ENCODE results near the gene DCBLD1.

DCBLD1 gene

DNA sequence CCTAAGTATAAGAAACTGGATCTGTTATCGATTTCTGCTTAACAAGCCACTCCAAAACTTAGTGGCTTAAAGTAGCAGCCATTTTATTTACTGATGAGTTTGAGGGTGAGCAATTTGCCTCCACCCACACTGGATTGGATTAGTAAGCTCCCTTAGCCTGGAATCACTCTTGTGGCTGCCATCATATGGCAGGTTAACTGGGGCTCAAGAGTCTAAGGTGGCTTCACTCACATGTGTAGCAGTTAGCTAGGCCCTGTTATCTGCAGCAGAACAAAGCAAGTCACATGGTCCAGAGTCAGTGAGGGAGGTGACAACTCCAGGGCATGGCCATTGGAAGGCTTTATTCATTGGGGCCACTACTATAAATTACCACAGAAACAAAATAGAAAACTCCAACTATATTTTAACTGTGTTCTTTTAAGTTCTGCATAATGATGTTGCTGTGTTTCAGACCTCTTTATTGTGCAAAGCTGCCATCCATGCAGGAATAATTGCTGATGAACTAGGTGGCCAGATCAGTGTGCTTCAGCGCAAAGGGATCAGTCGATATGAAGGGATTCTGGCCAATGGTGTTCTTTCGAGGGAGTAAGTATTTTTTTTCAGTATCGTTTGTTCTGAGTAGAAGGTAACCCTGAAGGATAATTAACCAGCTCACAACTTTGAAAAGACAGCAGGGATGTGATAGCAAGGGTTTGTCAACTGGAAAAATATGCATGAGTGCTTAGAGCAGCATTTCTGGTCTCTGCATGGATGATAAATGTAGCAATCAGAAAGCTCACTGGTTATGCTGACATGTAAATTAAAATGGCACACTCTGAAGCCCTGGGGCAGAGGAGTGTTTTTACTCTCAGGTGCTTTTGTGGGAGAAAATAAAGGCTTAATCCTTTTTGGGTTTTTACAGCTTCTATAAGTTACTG lies 49.6 kb downstream of the DCBLD1 start:
- no peak for DNase-seq

DNA sequence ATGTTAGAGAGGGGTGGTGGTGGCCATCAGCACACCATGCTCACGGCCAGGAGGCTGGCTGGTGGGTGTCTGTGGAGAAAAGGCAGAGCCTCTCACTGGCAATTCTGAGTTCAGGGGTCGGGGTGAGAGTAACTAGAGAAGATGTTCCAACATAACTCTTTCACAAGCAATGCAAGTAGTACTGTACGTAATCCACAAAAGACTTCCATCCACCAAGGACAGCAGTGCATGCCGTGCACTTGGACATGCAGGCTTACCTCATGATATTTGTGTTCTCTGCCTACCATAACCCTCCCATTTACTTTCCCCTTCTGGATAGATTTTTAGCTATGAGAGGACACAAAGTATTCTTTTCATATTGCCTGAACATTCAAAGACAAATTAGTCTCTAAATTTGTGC lies 51.3 kb downstream of the DCBLD1 start:
- no peak for DNase-seq

DNA sequence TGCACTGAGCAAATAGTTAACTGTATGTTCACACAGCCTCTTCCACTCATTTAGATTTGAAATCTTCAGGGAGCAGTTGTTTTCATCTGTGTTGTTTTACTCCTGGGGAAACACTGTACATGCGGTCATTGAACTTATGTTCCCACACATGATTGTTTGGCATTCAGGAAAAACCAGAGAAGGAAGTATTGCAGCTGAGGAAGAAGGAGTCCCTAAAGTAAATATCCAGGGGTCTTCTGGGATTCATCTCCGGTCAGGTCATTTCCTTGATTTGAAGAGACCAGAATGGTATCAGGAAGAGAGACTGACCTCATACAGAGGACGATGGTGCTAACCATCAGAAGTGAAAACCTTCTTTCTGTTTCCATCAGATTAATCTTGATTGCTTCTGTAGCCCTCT lies 52.5 kb downstream of the DCBLD1 start:
- no peak for DNase-seq

DNA sequence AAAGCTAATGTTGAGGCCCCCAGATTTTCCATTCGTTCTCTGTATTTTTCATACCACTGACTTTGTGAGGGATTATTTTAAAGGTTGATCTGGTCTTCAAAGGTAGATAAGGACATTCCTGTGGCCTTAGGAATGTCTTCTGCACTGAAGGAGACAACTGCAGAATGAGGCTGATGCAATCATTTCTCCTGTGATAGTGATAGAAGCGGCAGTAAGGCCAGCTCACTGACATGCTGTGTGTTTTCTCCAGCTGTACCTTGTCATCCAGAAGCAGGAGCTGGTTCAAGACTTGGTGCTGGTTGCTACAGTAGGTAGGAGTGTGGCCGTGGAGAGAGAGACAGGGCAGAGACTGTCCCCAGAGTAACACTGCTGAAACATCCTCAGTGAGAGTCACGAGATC lies 53.8 kb downstream of the DCBLD1 start:
- peak; percentile 52 for DNase-seq

DNA sequence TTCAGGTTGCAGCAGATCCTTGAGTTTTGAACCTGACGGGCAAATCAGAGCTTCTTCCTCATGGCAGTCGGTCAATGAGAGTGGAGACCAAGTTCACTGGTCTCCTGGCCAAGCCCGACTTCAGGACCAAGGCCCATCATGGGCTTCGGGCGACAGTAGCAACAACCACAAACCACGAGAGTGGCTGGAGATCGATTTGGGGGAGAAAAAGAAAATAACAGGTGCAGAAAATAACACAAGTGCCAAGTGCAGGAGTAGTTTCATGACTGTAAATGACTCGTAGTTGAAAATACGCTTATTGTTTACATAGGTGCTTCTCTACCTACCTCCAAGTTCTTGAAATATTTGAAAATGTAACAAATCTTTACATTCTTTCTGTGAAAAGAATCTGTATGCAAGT lies 56.1 kb downstream of the DCBLD1 start:
- DNase-seq, result no peak

DNA sequence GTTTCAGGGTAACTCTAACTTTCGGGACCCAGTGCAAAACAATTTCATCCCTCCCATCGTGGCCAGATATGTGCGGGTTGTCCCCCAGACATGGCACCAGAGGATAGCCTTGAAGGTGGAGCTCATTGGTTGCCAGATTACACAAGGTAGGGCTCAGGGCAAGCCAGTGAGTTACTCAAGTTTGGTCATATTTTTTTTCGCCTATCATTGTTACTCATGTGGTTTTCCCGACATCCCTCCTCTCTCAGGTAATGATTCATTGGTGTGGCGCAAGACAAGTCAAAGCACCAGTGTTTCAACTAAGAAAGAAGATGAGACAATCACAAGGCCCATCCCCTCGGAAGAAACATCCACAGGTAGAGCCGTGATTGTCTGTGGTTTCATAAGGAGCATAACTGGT lies 58.2 kb downstream of the DCBLD1 start:
- no peak for DNase-seq

DNA sequence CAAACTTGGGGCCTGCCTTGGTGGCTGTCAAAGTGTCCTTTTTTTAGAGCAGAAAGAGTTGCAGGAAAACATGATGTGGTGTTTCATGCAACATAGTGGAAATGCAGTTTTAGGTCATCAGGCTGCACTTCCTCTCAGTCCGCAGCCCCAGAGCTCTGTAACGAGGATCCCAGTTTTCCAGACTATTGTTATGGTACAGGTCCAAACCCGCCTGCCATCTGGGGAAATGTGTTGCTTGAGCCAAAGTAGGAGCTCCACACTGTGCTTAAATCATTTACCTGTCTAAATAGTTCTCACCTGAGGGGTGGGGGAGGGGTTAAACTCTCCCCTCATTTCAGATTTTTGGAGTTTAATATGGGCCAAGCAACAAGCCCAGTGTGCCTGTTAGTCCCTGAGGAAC lies 60.0 kb downstream of the DCBLD1 start:
- no peak for DNase-seq

DNA sequence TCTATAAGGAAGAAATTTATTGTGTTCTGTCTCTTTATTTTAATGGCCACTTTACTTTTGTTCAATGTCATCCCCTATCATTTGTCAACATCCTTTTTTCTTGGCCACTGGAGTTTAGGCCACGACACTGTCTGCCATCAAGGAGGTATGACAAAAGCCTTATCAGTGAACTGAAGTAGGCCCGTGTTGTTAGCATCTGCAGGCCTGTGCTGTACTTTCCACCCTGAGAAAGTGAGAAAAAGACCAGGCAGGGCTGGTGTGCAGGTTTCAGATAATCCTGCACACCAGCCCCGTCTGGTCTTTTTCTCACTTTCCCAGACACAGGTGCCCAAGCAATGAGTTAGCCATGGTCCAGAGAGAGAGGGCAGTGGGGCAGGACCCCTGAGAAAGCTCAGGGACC lies 62.2 kb downstream of the DCBLD1 start:
- DNase-seq, result no peak

DNA sequence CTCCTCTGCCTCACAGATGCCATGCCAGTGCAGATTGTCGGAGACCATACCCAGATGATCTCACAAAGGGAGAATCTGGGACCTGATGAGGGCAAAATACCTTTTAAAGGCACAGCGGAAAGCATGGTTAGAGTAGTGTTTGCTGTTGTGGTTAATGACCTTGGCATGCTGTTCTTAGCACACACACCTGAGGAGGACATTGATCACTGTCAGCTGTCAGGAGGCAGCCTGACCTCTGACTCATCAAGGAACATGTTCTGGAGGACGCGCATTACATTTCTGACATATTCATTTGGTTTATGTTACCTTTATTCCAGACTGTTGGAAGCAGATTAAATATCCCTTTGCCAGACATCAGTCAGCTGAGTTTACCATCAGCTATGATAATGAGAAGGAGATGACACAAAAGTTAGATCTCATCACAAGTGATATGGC lies 62.7 kb downstream of the DCBLD1 start:
- no peak for DNase-seq

DNA sequence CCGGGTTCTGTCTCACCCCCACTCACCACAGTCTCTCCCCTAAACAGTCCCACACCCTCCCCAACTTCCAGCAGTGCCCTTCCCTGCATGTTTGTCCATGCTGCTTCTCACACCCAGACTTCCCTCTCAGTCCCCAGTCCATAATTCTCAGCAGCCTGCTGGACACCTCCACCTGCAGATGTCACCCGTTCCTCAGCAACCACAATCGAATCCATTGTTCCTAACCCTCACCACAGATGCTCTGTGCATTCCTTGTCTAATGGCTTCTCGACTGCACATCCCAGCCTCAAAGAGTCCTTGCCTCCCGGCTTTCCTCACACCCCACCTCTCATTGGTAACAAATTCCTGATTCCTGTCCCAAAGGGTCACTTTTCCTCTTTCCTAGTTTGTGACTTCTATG lies 64.2 kb downstream of the DCBLD1 start:
- DNase-seq, result no peak

DNA sequence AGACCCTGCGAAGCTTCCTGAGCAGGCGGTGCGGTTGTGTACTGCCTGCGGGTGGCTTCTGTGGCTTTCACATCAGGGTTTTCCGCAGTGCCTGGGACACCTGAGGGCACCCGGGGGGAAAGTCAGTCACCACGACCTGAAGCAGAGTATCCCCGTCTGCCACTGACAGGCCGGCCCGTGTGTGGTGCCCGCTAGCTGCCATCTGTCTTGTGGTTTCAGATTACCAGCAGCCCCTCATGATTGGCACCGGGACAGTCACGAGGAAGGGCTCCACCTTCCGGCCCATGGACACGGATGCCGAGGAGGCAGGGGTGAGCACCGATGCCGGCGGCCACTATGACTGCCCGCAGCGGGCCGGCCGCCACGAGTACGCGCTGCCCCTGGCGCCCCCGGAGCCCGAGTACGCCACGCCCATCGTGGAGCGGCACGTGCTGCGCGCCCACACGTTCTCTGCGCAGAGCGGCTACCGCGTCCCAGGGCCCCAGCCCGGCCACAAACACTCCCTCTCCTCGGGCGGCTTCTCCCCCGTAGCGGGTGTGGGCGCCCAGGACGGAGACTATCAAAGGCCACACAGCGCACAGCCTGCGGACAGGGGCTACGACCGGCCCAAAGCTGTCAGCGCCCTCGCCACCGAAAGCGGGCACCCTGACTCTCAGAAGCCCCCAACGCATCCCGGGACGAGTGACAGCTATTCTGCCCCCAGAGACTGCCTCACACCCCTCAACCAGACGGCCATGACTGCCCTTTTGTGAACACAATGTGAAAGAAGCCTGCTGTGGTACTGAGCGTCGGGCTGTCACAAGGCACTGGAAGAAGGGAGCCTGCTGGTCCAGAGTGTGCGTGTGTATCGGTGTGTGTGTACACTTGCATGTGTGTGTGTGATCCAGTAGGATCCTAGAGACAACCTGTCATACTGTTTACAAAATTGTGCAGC lies 65.5 kb downstream of the DCBLD1 start:
- DNase-seq, result peak; percentile 31

DNA sequence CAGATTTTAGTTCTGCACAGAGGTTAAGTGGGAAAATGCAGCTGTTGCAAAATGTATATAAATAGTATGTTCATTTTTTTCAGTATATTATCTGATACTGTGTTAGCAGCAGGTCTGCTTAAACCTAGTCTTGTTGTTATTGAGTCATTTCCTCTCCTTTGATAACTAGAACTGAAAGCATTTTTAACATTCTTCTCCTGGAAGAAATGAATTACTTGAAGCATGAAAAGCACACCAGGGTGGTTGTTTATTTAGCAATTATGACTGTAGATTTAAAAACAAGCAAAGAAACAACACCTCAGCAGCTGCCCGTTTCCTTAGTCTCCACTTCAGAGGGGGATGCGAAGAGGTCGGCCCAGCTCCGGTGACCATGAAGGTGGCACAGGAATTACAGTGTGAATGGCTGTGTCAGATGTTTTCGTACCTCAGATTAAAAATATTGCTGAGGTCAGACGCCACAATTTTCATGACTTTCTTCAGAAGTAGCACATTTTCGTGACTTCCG lies 66.4 kb downstream of the DCBLD1 start:
- peak; percentile 67 for DNase-seq

DNA sequence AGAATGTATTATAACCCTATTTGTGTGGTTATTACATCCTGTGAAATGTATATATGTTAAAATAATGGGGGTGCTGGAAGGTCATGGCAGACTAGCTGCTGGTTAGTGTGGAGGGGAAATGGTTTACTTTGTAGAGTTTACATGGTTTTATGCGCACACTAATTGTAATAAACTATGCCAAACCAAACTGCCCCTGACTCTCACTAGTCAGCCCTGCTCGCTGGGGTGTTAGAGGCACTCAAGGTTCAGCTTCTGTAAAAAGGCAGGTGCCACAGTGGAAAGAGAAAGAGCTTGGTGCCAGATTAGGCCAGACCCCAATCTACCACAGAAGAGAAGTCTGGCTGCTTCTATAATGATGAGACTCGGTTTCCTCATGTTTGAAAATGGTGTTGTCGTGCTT lies 67.1 kb downstream of the DCBLD1 start:
- no peak for DNase-seq

DNA sequence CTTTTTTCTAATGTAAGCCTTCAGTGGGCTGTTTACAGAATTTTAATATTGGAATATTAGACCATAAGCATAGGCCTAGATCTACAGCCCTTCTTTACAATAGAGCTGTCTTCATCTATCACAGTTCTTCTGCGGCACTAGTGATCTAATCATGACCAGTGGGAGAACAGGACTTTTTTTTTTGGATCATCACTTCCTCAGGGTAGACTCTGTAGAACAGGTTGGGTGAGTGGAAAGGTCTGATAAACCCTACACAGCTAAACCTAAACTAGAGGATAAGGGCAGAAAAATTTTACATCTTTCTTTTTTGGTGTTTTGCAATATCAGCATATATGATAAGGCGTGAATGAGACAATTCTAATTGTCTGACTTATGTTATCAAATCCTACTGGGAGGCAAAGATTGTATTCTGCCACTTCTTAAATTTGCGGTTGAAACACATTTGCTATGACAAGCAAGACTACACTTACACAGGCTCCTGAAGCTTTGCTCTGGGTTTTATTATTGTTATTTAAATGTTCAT lies 67.7 kb downstream of the DCBLD1 start:
- no peak for DNase-seq

DNA sequence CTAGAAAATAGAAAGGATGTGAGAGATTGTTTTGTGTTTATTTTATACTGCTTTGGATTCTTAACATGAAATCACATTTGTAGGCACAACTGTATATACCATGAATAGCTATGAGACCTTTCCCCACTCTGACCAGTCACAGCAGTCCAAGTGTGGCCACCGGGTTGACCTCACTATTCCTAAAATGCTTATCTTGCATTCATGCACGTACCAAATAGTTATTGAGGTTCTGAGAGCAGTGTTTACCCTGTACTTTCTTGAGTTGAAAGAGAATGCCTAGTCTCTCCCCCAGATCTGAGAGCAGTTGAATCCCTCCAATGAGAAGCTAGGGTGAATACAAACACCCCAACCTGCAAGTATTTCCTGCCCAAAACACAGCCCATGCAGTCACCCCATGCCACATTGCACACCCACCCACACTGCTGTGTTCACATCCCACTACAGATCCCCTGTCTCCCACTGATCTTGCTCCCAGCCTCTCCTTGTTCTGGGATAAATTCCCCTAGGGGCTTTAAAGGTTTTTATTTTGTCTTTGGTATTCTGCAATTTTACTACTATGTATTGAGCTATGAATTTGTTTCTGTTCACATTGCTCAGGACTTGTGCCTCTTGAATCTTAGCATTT lies 68.3 kb downstream of the DCBLD1 start:
- DNase-seq, result no peak

DNA sequence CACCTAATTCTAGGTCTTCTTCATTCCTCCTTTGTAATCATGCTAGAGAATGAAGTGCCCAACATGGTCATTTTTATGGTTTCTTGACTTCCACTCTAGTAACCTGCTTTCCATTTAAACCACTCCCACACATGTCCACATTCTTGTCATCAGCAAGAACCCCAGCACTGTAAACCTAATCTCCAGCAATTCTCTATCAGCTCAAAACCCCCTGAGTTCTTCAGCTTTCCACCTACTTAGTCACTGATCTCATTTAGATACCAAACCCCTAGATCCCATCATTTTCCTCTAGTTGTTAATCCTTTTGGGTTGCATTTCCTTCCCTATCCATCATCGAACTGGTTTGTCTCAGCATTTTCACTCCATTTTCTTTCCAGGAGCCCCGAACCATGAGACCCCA lies 70.1 kb downstream of the DCBLD1 start:
- peak; percentile 43 for DNase-seq

DNA sequence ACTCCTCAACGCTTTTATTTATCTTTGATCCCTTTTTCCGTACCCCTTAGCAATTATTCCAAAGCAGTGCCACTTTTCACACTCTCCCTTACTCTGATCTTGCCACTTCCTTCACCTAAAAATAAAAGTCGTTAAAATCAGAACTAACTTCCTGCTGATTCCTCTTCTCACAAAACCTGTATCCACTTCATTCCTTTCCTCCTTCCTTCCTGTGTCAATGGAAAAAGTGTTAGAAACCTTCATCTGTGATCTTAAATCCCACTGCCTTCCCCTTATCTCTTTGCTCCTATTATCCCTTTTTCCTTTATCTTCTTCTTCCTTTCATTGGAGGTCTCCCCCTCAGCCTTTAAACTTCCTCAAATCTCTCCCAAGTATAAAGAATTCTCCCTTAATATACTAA lies 70.7 kb downstream of the DCBLD1 start:
- no peak for DNase-seq

DNA sequence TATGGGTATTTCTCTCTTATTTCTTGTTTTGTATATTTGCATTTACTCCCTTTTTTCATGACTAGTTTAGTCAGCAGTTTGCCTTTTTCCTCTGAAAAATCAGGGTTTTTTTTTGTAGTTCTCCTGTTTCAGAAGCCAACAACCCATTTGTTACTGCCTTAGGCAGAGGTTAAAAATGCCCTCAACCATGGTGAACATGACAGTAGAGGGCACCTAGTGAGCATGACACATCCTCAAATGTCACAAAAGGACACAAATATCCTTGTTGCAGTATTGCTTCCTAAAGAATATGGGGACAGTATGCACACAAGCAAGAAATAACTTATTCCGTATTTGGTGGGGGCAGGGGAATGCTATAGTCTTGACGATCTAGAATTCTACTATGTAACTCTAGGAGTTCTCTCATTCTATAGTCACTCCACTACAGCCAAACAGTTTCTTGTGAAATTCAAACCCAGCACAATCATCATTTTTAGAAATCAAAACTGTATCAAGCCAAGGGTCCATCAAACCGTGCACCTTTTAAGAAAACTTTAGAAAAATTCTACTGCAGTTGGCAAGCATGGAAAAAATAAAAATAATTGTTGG lies 72.9 kb downstream of the DCBLD1 start:
- no peak for DNase-seq

DNA sequence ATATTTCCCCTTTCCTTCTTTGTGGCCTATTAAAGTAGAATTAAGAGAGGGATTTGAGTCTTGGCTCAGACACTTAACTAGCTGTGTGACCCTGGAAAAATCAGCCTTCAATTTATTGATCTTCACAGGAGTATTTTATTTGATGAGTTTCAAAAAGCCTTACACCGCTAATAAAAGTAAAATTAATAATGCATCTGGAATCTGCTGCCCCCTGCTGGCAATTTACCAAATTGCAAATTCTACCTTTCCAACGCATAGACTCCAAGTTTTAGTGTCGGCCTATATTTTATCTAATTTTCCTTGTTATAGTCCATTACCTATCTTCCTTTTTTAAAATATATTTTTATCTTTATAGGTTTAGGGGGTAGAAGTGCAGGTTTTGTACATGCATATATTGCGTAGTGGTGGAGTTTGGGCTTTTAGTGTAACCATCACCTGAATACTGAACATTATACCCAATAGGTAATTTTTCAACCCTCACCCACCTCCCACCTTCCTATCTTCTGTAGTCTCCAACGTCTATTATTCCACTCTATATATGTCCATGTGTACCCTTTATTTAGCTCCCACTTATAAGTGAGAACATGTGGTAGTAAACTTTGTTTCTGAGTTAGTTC lies 73.5 kb downstream of the DCBLD1 start:
- DNase-seq, result peak; percentile 39

DNA sequence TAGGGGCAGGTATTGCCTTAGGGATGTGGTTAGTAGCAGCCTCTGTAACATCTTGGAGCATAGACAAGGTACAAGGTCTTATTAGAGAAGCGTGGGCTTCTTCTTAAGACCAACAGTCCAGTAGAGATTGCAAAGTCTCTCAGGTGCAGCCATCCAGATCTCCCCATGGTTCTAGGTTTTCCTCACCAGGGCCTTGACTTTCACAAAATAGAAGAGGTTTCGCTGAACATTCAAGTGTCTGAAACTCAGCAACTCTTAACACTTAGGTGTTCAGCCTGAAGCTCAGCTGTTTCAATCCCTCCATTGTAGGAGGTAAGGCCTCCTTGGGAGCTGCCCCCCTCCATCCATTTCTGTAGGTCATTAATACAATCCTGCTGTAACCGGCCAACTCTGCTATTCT lies 75.5 kb downstream of the DCBLD1 start:
- no peak for DNase-seq

DNA sequence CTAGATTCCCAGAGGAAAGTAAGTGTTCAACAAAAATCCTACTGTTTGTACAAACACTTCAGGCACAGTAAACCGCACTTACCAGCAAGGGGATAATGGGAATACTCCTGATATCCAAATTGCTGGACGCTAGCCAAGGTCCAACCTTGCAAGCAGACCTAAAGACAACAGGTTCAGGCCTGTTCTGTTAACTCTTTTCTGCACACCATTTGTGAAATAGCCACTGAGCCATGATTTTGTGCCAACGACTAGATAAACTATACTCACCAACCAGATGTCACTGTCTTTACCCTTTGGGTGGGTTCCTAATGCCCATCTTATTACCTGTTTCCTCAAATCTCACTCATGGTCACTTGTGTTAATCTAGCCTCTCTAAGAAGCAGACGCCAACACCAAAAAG lies 76.3 kb downstream of the DCBLD1 start:
- no peak for DNase-seq

DNA sequence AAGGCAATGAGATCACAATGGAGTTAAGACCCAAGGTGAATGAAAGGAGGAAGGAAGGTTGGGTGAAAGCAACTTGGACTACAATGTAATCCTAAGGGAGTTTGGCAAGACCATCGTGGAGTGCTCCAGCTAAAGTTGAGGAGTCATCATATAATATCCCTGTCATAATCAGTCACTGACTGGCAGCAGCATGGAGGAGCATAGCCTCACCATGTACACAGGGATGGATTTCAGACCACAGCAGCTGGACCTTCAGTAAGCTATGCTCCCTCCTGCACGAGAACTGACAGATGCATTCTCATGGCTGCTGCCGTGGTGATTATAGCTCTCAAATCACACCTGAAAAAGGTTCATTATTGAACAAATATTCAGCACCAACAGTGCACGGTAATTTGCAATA lies 76.8 kb downstream of the DCBLD1 start:
- DNase-seq, result no peak
